ENCODE results near the gene STK17B. TPM values are rescaled to one million over a fixed set of nuclear protein-coding genes. Genes with fewer than 3 reads are reported as not detected.
"Not testable (repeated sequence)": the region's sequence is repeated elsewhere in the genome, so short reads cannot be mapped to it uniquely, and the experiment has no call there.

The STK17B gene
- total RNA-seq, 2 experiments from 2014 or later, result 151 to 157 TPM

GRCh38 chr2:196096982-196097745 is 74.2 kb downstream of the STK17B start:
- Mint-ChIP-seq H3K27ac (no peak overlapping the region), H3K36me3 (peaks cover 2% of the 10 kb centered on the region)

GRCh38 chr2:196096264-196096663 is 75.1 kb downstream of the STK17B start:
- Mint-ChIP-seq H3K9me3 (peaks cover 22% of the 10 kb centered on the region), H3K27ac (no peak overlapping the region), H3K4me1 (peaks cover 11% of the 10 kb centered on the region), H3K36me3 (peaks cover 3% of the 10 kb centered on the region), H3K4me3 (no peak overlapping the region), H3K27me3 (no peaks in the 10 kb centered on the region)
- no peak for DNase-seq

More at GRCh38 chr2:196096982-196097745, 74.2 kb downstream of the STK17B start:
- peaks cover 20% of the 10 kb centered on the region for H3K9me3 Mint-ChIP-seq
- no peaks in the 10 kb centered on the region for H3K27me3 Mint-ChIP-seq
- DNase-seq, result no peak
- peaks cover 17% of the 10 kb centered on the region for H3K4me1 Mint-ChIP-seq
- H3K4me3 Mint-ChIP-seq, result no peak overlapping the region

GRCh38 chr2:196089448-196089847 is 81.9 kb downstream of the STK17B start:
- H3K27ac Mint-ChIP-seq, H3K4me3 Mint-ChIP-seq, H3K27me3 Mint-ChIP-seq, DNase-seq: not testable (repeated sequence)
- Mint-ChIP-seq H3K9me3 (peaks cover 31% of the 10 kb centered on the region), H3K4me1 (peaks cover 11% of the 10 kb centered on the region), H3K36me3 (peaks cover 13% of the 10 kb centered on the region)

GRCh38 chr2:196088203-196088602 is 83.2 kb downstream of the STK17B start:
- Mint-ChIP-seq H3K4me1 (peaks cover 11% of the 10 kb centered on the region), H3K9me3 (peaks cover 28% of the 10 kb centered on the region), H3K4me3 (no peak overlapping the region), H3K27ac (no peak overlapping the region), H3K27me3 (no peaks in the 10 kb centered on the region), H3K36me3 (peaks cover 21% of the 10 kb centered on the region)
- no peak for DNase-seq

- Mint-ChIP-seq H3K4me1 (peaks cover 11% of the 10 kb centered on the region), H3K27me3 (no peaks in the 10 kb centered on the region), H3K27ac (no peak overlapping the region), H3K4me3 (no peak overlapping the region), H3K36me3 (peaks cover 31% of the 10 kb centered on the region), H3K9me3 (peaks cover 34% of the 10 kb centered on the region)
- DNase-seq, result no peak
These were observed 84.6 kb downstream of the STK17B start for GRCh38 chr2:196086517-196087368.

- no peak for DNase-seq
- no peak overlapping the region for H3K4me3 Mint-ChIP-seq
- peaks cover 26% of the 10 kb centered on the region for H3K4me1 Mint-ChIP-seq
- no peaks in the 10 kb centered on the region for H3K27me3 Mint-ChIP-seq
- H3K27ac Mint-ChIP-seq, result no peak overlapping the region
- peaks cover 27% of the 10 kb centered on the region for H3K9me3 Mint-ChIP-seq
- peaks cover 29% of the 10 kb centered on the region for H3K36me3 Mint-ChIP-seq
These were observed 87.8 kb downstream of the STK17B start for GRCh38 chr2:196083601-196084000.

Other genes starting within 250 kb of the STK17B start
- gene DNAH7, start 102.7 kb downstream of the STK17B start, total RNA-seq, result under 1 TPM in 1 of 2 experiments, not detected in 1; 0.18 TPM